HL-60 (cell line): ENCODE measurements around the gene SLC6A6.

Experiments used
- GABPA ChIP-seq: IDR thresholded peaks from 2 replicates; pipeline ENCODE4 v1.6.1; 2012; ENCODE audit warnings: low read depth
- POLR2AphosphoS5 ChIP-seq: IDR thresholded peaks from 2 replicates; pipeline ENCODE4 v1.6.1; 2012; ENCODE audit warnings: low read depth
- SPI1 ChIP-seq: IDR thresholded peaks from 2 replicates; pipeline ENCODE4 v1.6.1; 2012; ENCODE audit warnings: low read depth, mild to moderate bottlenecking, borderline replicate concordance
- TF ChIP-seq, protein P1 (sequence below): IDR thresholded peaks from one replicate; pipeline ENCODE4 v1.5.1; 2011; ENCODE audit warnings: low read length, control low read depth, inconsistent platforms; ENCODE audit not compliant: insufficient read depth
- TF ChIP-seq, protein P2 (sequence below): IDR thresholded peaks from 2 replicates; pipeline ENCODE4 v1.6.1; 2012; ENCODE audit warnings: low read depth; ENCODE audit not compliant: insufficient replicate concordance

DNA sequence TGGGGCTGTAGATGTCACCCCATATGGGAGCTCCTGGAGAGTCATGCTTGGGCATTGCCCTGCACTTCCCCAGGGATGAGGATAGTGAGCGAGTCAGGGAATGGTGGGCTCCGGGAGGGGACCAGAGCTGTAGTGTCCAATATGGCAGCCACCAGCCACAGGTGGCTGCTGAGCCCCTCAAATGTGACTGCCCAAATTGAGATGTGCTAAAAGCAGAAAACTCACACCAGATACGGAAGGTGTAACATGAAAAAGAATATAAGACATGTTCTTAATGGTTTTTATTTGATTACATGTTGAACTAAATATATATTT is 106.1 kb downstream of the SLC6A6 start:
- TF ChIP-seq, protein P1, sequence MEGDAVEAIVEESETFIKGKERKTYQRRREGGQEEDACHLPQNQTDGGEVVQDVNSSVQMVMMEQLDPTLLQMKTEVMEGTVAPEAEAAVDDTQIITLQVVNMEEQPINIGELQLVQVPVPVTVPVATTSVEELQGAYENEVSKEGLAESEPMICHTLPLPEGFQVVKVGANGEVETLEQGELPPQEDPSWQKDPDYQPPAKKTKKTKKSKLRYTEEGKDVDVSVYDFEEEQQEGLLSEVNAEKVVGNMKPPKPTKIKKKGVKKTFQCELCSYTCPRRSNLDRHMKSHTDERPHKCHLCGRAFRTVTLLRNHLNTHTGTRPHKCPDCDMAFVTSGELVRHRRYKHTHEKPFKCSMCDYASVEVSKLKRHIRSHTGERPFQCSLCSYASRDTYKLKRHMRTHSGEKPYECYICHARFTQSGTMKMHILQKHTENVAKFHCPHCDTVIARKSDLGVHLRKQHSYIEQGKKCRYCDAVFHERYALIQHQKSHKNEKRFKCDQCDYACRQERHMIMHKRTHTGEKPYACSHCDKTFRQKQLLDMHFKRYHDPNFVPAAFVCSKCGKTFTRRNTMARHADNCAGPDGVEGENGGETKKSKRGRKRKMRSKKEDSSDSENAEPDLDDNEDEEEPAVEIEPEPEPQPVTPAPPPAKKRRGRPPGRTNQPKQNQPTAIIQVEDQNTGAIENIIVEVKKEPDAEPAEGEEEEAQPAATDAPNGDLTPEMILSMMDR: no peak
- TF ChIP-seq POLR2AphosphoS5: no peak
- TF ChIP-seq, protein P2, sequence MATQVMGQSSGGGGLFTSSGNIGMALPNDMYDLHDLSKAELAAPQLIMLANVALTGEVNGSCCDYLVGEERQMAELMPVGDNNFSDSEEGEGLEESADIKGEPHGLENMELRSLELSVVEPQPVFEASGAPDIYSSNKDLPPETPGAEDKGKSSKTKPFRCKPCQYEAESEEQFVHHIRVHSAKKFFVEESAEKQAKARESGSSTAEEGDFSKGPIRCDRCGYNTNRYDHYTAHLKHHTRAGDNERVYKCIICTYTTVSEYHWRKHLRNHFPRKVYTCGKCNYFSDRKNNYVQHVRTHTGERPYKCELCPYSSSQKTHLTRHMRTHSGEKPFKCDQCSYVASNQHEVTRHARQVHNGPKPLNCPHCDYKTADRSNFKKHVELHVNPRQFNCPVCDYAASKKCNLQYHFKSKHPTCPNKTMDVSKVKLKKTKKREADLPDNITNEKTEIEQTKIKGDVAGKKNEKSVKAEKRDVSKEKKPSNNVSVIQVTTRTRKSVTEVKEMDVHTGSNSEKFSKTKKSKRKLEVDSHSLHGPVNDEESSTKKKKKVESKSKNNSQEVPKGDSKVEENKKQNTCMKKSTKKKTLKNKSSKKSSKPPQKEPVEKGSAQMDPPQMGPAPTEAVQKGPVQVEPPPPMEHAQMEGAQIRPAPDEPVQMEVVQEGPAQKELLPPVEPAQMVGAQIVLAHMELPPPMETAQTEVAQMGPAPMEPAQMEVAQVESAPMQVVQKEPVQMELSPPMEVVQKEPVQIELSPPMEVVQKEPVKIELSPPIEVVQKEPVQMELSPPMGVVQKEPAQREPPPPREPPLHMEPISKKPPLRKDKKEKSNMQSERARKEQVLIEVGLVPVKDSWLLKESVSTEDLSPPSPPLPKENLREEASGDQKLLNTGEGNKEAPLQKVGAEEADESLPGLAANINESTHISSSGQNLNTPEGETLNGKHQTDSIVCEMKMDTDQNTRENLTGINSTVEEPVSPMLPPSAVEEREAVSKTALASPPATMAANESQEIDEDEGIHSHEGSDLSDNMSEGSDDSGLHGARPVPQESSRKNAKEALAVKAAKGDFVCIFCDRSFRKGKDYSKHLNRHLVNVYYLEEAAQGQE: no peak
- TF ChIP-seq GABPA: no peak
- TF ChIP-seq SPI1: no peak
